Ascending aorta (tissue), 2 donors: ENCODE measurements around the gene PPM1K. TPM values are rescaled to one million over a fixed set of nuclear protein-coding genes. Genes with fewer than 3 reads are reported as not detected.

Experiments
- DNase-seq, 2 donors: peaks; one replicate each; pipeline ENCODE4 v3.0.0-alpha.2; 2019; ENCODE audit warnings: low spot score in 2 of 2
- H3K27ac ChIP-seq, 2 donors: fragments of 200-600 bp; sonication (generic); one replicate each; pipeline ENCODE4 v1.5.1; 2016 to 2017; ENCODE audit warnings: mild to moderate bottlenecking in 1 of 2
- H3K27me3 ChIP-seq: fragments of 200-600 bp; sonication (generic); one replicate; pipeline ENCODE4 v1.5.1; 2017
- H3K36me3 ChIP-seq, 2 donors: fragments of 200-600 bp; sonication (generic); one replicate each; pipeline ENCODE4 v1.5.1; 2016
- H3K4me1 ChIP-seq, 2 donors: fragments of 200-600 bp; sonication (generic); one replicate each; pipeline ENCODE4 v1.5.1; 2016 to 2017; ENCODE audit warnings: mild to moderate bottlenecking in 1 of 2
- H3K4me3 ChIP-seq, 2 donors: fragments of 200-600 bp; sonication (generic); one replicate each; pipeline ENCODE4 v1.5.1; 2016 to 2017; ENCODE audit warnings: mild to moderate bottlenecking in 1 of 2
- H3K9me3 ChIP-seq, 2 donors: fragments of 200-600 bp; sonication (generic); one replicate each; pipeline ENCODE4 v1.5.1; 2016
- intact Hi-C: fragments of 100-400 bp; cut with DNase I; formaldehyde crosslinking; loops from one replicate; pipeline ENCODE4 v1.15.1; 2023
- total RNA-seq: library from RNA; depleted of rRNA; stranded (reverse); fragments of >200 nt; gene quantifications from one replicate; pipeline ENCODE4 v1.1.0, GENCODE V29; 2016
- TF ChIP-seq, protein P1 (sequence below), 3 experiments: fragments of 200-600 bp in 2 of 3; fragments of 450-650 bp in 1 of 3; sonication (generic) in 2 of 3; IDR thresholded peaks; one replicate each; pipeline ENCODE4 v1.5.1; 2016 to 2019; ENCODE audit warnings: antibody characterized with exemption in 3 of 3, mild to moderate bottlenecking in 1 of 3, moderate library complexity in 1 of 3

Gene PPM1K
- total RNA-seq, 1 donor from 2014 or later, result 17.0 TPM

DNA sequence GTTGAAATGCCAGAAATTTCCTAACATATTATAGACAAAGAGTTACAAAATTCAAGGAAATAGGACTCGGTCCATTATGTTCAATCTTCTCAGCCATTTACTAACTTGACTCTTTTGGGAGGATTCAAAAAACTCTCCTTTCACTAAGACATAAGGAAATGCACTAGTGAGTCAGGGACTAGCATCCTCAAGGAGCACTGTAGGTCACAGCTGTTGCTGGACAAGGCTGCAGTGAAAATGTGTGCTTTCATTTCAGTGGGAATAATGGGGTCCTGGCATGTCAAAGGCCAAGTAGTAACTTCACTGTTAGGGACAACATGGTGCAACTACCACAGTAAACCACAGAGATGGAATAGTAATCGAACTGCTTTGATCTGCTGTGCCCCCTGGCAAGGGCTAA, 69.0 kb downstream of the PPM1K start:
- no peaks in the 10 kb centered on the region for H3K9me3 ChIP-seq
- intact Hi-C loops, result loop anchor here (10.0 kb wide), 1 partner anchor 541 kb away; no protein-coding TSS in a partner anchor
- no peak overlapping the region for H3K27ac ChIP-seq
- DNase-seq, result no peak
- peaks cover 0 to 3% of the 10 kb centered on the region in 2 donors for H3K4me1 ChIP-seq
- no peaks in the 10 kb centered on the region for H3K36me3 ChIP-seq
- H3K27me3 ChIP-seq, result no peaks in the 10 kb centered on the region
- no peak overlapping the region for H3K4me3 ChIP-seq
- TF ChIP-seq, protein P1, sequence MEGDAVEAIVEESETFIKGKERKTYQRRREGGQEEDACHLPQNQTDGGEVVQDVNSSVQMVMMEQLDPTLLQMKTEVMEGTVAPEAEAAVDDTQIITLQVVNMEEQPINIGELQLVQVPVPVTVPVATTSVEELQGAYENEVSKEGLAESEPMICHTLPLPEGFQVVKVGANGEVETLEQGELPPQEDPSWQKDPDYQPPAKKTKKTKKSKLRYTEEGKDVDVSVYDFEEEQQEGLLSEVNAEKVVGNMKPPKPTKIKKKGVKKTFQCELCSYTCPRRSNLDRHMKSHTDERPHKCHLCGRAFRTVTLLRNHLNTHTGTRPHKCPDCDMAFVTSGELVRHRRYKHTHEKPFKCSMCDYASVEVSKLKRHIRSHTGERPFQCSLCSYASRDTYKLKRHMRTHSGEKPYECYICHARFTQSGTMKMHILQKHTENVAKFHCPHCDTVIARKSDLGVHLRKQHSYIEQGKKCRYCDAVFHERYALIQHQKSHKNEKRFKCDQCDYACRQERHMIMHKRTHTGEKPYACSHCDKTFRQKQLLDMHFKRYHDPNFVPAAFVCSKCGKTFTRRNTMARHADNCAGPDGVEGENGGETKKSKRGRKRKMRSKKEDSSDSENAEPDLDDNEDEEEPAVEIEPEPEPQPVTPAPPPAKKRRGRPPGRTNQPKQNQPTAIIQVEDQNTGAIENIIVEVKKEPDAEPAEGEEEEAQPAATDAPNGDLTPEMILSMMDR (IDR thresholded peaks at IDR 0.05), result no peak

DNA sequence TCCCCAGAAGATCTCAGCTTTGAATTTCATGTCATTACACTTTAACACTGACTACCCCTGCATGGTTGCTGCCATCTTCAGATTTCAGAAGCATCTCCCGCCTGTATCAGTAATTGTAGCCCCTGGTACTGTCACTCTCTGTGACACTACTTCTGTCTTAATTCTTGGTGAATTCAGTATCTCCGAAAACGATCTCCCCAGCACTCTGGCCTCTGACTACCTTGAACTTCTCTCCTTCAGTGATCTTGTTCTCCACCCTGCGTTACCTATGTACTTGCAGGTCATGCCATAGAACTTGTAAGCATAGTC, 72.2 kb downstream of the PPM1K start:
- Histone ChIP-seq H3K4me3 (no peak overlapping the region), H3K36me3 (no peaks in the 10 kb centered on the region), H3K27ac (no peak overlapping the region), H3K27me3 (no peaks in the 10 kb centered on the region), H3K4me1 (peaks cover 0 to 3% of the 10 kb centered on the region in 2 donors), H3K9me3 (no peaks in the 10 kb centered on the region)
- no peak for DNase-seq
- intact Hi-C loops, result loop anchor here (1.0 to 10.0 kb wide), 3 partner anchors 240 to 537 kb away; no protein-coding TSS in a partner anchor
- TF ChIP-seq, protein P1 (IDR thresholded peaks at IDR 0.05), result no peak

DNA sequence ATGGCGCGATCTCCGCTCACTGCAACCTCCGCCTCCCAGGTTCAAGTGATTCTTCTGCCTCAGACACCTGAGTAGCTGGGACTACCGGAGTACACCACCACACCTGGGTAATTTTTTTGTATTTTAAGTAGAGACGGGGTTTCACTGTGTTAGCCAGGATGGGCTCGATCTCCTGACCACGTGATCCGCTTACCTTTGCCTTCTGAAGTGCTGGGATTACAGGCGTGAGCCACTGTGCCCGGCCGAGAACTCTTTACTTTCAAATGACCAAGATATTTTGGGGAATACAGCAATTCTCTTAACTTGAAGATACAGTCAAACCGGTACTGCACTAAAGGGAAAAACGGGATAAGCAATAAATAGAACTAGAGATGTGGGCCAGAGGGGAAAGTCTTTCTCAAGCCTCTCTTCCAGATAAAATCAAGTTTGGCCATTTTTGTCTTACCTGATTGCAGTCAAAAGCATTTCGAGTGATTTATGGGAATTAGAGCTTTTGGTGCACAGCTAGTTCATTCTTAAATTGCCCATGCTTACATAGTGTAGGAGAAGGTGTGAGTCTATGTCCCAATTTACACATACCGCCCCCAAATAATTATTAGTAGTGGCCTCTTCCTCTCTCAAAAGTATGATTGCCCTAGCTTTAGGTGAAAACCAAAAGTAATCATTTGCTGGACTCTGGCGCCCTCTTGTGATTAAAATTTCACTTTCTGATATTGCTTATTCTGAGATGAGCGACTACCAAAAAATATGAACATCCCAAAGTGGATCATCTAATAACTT, 72.7 kb downstream of the PPM1K start:
- no peaks in the 10 kb centered on the region for H3K27me3 ChIP-seq
- H3K9me3 ChIP-seq, result no peaks in the 10 kb centered on the region
- H3K4me3 ChIP-seq, result no peak overlapping the region
- H3K4me1 ChIP-seq, result peaks cover 0 to 3% of the 10 kb centered on the region in 2 donors
- no peak for DNase-seq
- H3K27ac ChIP-seq, result no peak overlapping the region
- intact Hi-C loops, result loop anchor here (1.0 to 10.0 kb wide), 3 partner anchors 239 to 537 kb away; no protein-coding TSS in a partner anchor
- TF ChIP-seq, protein P1 (IDR thresholded peaks at IDR 0.05), result peak; percentile 63 to 78 (median 65)
- H3K36me3 ChIP-seq, result no peaks in the 10 kb centered on the region

DNA sequence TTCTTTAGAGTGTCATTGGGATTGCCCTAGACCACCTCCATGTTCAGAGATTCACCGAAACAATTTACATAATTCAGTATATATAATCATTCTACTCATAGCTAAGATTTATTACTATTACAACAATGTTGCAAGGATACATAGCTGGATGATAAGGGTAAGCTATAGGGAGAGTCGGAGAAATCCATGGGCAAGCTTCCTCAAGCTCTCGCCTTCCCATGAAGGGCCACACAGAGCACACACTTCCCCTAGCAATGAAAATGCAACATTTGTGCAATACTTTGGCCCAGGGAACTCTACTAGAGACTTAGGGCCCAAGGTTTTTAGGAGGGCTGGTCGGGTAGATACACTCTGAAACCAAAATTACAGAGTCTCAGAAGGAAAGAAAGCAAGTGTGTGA, 76.2 kb downstream of the PPM1K start:
- Histone ChIP-seq H3K27ac (no peak overlapping the region), H3K9me3 (no peaks in the 10 kb centered on the region), H3K36me3 (no peaks in the 10 kb centered on the region), H3K4me1 (peaks cover 0 to 3% of the 10 kb centered on the region in 2 donors), H3K27me3 (no peaks in the 10 kb centered on the region), H3K4me3 (no peak overlapping the region)
- DNase-seq, result no peak
- TF ChIP-seq, protein P1 (IDR thresholded peaks at IDR 0.05), result no peak
- intact Hi-C loops, result loop anchor here (5.0 kb wide), 1 partner anchor 176 kb away; no protein-coding TSS in a partner anchor

Other genes starting within 250 kb of the PPM1K start
- 6.1 TPM for gene ABCG2, start 125.9 kb downstream of the PPM1K start, total RNA-seq
- 32.7 TPM for gene HERC6, start 94.3 kb upstream of the PPM1K start, total RNA-seq
- 0.32 TPM for gene HERC5, start 172.6 kb upstream of the PPM1K start, total RNA-seq
- 91.6 TPM for gene PYURF, start 239.2 kb upstream of the PPM1K start, total RNA-seq